NCI-H2196 treated with DMSO at 0.1 percent for 48 hours (cell line): ENCODE measurements around the gene DAAM1.

ENCODE experiments used
- DNase-seq: peaks from one replicate; lab custom pipeline; 2025; ENCODE audit not compliant: unreplicated experiment; lab: John Stamatoyannopoulos, UW

Gene DAAM1

DNA sequence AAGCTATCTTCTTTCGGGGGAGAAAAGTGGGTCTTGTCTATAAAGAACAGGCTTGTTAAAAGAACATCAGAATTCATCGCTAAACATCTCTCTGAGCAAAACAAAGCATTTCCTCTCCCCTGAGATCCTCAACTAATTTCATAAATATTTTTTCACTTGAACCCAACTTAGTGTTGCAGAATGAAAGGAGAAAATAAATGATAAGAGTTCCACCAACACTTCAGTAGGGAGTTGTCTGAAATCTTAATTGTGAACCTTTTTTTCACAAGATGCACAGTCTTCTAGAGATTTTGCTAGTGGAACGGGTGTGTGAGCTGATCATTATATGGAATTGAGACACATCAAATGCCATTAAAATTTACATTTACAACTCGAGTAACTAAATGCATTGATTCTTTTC, 1.3 kb upstream of the DAAM1 start:
- no peak for DNase-seq

- DNase-seq = peak; percentile 62
These were observed 536 bp upstream of the DAAM1 start for GRCh38 chr14:59187802-59188460.

GRCh38 chr14:59189091-59189785, 771 bp downstream of the DAAM1 start:
- no peak for DNase-seq

GRCh38 chr14:59189786-59190368, 1.4 kb downstream of the DAAM1 start:
- DNase-seq = peak; percentile 89

- peak; percentile 45 for DNase-seq
These were observed 1.9 kb downstream of the DAAM1 start for GRCh38 chr14:59190372-59190771.

DNA sequence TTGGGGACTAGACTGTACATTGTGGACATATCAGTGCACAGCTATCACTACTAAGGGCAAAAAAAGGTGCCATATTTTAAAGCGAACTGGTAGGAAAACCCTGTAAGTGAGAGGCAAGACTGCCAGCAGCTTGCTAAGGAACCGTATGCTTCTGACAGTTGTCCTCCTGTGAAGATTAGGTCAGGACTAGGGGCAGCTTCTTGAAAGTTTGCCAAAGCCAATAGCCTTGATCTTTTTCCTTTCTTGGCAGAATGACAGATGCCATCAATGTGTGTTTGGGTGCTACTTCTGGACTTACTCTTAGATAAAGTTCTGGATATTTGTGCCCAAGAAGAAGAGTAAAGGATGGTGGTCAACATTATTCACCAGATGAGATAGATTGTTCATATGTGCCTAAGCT, 7.4 kb downstream of the DAAM1 start:
- no peak for DNase-seq

DNA sequence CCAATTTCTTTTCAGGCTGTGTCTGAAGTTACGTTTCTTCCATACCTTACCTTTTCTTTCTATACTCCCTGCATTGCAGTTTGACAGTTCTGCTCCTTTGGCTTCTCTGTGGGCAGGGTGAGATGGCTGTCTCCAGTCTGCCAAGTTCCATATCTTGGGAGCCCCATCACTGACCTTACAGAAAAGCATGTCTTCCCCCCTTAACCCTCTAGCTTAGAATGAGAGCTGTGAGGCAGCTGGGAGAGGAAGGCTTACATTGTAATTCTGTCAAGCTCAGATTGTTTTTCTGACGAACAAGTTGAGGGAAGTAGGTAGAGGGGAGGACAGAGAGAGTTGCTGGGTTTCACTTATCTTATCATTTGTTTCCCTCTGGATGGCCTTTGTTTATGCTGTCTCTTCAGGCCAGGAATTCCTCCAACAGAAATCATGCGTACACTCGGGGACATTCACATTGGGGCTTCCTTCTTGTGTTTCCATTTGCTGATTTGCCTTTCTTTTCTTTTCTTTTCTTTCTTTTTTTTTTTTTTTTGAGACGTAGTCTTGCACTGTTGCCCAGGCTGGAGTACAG, 9.3 kb downstream of the DAAM1 start:
- DNase-seq = no peak

- DNase-seq = no peak
These were observed 10.7 kb downstream of the DAAM1 start for GRCh38 chr14:59199205-59199604.

- DNase-seq = no peak
These were observed 11.1 kb downstream of the DAAM1 start for GRCh38 chr14:59199614-59200013.

- DNase-seq = no peak
These were observed 11.7 kb downstream of the DAAM1 start for GRCh38 chr14:59200195-59200594.

DNA sequence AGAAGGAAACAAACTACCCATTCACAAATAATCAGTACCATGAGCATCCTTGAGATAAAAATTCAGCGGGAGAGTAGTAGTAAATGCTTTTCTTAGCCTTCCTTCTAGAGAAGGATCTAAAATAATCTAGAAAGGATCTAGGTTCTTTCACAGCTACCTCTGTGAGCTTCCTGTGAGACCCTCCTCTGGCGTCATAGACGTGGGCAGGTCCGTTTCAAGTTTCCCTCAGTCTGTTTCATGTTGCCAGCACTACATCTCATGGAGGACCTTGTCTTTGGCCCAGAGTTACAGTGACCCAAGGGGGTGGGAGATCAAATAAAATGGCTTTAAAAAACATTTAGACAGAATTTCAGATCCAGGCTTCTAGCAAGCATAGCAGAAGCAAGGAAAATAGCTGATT, 13.6 kb downstream of the DAAM1 start:
- no peak for DNase-seq

GRCh38 chr14:59204305-59204704, 15.8 kb downstream of the DAAM1 start:
- DNase-seq = no peak

- DNase-seq = no peak
These were observed 18.4 kb downstream of the DAAM1 start for GRCh38 chr14:59206892-59207291.

DNA sequence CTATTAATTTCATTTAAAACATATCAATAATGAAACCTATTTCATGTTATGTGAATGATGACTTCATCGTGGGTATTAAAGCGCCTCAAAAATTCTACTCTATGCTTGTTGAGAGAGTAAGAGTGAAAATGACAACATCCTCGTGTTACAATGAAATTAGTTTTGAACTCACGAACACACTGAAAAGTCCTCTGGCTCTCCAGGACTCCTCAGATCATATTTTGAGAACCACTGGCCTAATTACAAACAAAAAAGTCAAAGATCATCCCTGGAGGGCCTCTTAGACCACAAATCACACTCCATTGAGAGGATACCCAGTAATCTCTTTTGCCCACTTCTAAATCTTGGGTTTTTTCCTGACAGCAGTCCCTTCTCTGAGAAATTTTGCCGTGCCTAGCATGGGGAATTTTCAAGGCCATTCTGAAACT, 19.1 kb downstream of the DAAM1 start:
- DNase-seq = no peak

DNA sequence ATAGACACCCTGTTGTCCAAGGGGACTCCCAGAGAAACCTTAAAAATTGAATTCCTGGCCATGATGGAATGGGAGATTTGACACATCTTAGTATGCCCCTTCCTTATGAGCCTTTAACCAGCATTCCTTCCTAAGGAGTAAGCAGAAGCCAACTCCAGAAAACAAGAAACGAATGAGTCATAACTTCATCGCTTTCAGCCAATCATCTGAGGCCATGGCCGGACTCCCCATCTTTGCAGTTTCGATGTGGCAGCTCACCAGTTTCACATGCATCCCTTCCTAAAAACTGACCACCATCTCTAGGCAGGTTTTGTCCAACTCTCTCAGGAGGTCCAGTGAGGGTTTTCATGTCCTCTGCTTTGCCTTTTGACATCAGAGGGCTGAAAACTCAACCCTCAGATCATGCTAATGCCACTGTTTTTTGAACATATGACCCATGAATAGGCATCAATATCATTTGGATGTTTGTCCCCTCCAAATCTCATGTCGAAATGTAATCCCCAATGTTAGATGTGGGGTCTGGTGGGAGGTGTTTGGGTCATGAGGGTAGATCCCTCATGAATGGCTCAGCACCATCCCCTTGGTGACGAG, 19.9 kb downstream of the DAAM1 start:
- no peak for DNase-seq

- DNase-seq = no peak
These were observed 20.5 kb downstream of the DAAM1 start for GRCh38 chr14:59208954-59209353.

DNA sequence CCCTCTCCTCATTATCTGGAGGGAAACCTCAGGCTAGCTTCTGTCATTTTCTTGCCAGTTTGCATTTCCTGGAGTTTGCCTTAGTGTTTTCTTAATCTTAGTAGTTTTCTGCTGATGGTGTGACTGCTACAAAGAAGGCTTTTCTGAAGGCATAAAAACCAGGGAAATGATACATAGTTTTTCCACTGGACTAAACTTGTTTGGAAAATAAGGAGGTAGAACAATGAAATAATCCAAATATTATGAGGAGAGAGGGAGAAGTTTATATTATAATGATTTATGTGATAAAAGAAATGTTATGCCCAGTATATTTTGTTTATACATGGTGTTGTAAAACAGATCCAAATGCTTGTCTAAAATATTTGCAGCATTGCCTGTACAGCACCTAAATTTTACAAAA, 22.2 kb downstream of the DAAM1 start:
- no peak for DNase-seq

DNA sequence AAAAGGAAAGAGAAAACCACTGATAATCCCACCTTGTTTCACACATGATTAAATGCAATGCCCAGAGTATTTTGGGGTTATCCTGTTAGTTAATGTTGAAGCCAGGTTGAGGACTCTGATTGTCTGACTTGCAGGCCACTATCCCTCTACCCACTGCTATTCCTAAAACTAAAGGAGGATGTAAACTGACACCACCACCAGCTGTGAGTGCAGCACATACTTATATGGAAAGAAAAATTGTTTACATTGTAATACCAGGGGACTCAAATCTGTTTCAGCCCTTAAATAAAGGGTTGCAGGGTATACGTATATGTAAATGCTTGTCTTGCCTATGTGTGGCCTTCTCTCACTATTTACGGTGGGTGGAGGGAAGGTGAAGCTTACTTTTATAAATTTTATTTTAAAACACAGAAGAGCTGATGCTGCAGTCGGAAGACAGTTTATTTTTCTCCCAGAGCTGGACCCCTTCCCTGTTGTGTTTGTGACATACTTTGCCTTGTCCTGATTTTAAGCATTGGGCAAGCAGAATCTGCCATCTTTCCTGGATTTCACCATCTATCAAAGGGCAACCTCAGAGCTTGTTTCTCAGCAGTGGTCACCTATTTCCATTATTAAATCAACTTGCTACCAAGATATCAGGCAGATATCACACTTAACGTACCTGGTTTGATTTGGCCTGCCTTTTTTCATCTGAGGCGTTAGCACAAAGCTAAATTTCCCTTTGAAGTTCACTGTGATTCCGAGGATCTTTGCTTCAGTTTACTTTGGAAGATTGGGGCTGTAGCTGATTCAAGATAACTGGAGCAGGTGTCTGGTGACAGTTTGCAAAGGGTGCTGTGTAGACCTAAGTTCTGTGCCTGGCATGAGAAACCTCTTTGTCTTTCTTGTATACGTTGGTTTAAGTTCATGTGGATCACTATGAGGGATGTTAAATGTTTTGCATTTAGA, 25.2 kb downstream of the DAAM1 start:
- DNase-seq = no peak

DNA sequence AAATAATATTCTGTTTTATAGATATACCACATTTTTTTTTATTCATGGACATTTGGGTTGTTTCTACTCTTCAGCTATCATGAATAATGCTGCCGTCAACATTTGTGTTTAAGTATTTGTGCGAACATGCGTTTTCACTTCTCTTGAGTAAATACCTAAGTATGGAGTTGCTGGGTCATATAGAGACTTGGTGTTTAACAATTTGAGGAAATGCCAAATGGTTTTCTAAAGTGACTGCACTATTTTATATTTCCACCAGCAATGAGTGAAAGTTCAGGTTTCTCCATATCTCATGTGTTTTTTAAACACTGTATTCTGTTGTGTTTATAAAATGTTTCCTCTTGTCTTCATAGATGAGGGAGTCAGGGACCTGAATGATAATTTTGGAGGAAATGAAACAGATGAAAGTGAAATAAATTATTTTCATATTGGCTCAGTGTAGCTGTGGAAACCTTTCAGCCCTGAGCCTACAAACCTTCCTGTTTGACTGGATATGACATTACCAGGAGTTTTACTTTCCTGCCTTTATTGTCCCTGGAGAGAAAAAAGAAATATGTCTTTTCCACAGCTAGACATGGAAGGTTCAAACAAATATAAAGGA, 26.3 kb downstream of the DAAM1 start:
- DNase-seq = no peak

- peak; percentile 76 for DNase-seq
These were observed 26.9 kb downstream of the DAAM1 start for GRCh38 chr14:59215322-59215721.
